Measurements from ENCODE around the gene EIF5B.

The EIF5B gene

DNA sequence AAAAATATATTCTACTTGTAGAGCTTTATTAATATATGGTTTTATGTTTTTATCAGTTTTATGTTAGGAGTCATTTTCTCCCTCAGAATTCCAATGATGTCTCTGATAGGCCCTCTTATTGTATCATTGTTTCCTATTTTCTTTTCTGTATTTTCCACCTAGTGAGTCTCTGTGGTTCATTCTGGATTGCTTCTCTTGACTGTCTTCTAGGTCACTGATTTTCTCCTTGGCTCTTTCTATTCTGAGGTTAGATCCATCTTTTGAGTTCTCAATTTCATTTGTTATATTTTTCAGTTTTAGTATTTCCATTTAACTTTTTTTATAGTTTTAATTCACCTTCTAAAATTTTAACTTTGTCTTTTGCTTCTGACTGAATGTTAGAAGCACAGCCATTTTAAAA is 37.6 kb downstream of the EIF5B start:
- no peak for DNase-seq

DNA sequence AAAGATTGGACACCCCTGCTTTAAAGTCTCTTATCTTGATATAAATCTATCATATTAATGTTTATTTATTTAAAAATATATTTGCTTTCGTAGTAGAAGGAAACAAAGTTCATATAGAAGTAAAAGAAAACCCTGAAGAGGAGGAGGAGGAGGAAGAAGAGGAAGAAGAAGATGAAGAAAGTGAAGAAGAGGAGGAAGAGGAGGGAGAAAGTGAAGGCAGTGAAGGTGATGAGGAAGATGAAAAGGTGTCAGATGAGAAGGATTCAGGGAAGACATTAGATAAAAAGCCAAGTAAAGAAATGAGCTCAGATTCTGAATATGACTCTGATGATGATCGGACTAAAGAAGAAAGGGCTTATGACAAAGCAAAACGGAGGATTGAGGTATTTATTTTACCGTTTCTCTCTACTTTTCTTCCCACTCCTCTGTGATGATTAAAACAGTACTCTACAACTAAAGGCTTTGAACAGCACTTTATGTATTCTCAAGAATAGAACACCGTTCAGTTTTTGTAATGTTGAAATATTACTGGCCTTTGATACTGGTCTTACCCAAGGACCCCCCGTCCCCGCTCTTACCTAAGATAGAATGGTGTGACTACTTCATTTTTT is 39.2 kb downstream of the EIF5B start:
- DNase-seq, result no peak

DNA sequence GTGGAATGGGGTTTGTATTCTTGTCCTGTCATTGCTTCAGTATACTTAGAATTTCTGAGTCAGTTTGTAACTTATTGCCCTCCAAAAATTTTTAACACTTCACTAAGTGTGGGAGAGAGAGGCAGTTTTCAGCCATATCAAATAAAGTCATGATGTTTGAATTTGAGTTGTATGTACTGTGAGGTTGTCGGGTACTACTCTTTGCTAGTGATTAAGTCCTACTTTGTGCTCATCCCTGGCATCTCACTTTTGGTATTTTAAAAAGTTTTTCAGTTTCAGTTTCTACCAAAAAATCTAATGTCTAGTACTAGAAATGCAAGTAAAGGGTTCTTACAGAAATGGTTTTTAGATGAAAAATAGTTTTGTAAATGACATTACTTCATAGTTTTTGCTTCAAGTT is 40.7 kb downstream of the EIF5B start:
- no peak for DNase-seq

DNA sequence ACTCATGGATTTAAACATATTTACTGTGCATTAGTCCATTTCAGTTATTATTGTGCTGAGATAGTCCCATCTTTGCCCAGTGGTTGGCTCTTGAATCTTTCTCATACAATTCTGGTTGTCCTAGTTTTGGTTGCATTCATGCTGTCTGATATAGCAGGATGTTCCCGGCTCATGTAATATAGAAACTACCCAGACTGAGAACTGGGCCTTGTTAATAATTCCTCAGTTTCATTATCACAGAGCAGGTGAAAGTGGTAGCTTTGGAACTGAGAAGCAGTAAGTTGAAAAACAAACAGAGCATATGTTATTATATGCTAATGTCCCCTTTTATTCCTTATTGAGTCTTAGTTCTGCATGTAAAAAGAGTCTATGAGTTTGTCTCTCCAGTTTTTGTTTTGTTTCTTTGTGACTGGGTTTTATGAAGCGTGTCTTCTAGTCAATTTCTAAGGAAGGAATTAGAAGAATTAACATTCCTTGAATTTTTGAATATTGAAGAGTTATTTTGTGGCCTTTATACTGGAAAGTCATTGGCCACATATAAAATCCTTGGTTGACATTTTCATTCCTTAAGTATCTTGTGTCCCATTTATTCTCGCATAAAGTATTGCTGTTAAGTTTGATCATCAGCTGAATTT is 43.3 kb downstream of the EIF5B start:
- DNase-seq, result no peak

DNA sequence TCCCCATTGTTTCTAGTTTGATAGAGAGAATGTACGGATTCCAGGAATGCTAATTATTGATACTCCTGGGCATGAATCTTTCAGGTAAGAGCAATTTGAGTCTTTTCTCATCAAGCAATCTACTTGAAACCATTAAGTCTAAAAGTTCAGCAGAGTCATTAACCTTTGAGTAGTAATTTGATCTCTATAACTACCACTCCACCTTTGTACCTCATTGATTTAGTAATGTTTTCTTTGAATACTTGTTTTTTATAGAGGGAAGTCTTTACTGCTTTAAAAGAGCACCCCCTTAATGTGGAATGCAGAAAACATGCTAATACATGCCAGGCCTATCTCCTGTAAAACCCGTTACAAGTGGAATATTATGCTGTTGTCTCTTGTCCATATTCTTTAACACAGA is 45.0 kb downstream of the EIF5B start:
- no peak for DNase-seq

DNA sequence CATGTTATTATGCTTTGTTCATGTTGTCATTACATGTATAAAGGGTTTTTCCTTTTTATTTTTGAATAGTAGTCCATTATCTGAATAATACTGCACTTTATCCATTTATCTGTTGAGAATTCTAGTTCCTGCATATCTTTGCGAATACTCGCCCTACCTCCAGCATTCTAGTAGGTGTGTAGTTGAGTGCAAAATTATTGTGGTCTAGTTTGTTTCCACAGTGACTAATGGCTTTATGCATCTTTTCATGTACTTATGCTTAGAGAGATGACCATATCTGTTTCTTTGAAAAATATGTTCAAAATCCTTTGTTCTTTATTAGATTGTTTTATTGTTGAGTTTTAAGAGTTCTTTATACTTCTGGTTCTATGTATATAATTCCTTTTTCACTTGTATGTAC is 48.8 kb downstream of the EIF5B start:
- DNase-seq, result no peak

DNA sequence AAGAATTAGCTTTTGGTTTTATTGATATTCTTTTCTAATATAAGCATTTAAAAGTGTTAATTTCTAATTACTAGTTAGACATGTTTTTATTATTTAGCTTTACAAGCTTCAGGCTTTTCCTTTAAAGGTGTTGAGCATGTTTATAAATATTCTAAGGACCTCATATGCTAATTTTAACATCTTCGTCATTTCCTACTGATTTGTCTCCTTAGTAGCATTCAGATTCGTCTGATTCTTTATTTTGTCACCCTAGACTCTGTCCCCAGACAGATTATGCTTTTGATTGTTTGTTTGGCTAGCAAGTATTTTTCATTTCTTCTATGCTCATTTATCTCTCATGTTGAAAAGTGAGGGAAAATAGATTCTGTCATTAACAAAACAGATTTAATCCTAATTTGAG is 51.7 kb downstream of the EIF5B start:
- no peak for DNase-seq

DNA sequence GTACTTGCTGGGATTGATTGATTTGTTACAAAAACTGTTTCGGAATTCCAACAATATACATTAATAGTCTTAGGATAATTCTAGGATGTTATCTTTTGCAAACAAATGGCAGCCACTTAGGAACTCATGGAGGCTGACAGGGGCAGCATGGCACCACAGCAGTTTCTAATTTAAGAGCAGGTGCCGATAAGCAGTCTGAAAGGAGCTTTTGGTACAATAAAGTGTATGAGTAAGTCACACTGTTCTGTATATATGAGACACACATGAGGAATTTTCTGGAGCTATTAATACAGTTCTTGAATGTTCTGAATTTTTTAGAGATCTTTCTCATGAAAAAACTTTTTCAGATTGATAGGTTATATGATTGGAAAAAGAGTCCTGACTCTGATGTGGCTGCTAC is 52.2 kb downstream of the EIF5B start:
- no peak for DNase-seq

DNA sequence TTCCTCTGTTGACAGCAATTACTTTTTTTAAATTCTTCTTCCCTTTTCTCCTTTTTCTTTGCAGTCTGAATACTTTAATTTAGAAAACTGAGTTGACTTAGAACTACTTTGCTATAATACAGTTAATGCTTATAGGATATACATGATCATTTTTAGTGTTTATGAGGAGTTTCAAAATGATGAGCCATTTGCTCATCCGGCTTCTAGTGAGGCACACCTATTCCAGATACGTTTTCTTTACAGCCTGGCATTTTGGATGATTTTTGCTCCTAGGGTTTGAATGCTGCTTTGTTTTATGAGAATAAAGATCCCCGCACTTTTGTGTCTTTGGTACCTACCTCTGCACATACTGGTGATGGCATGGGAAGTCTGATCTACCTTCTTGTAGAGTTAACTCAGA is 52.8 kb downstream of the EIF5B start:
- DNase-seq, result no peak

DNA sequence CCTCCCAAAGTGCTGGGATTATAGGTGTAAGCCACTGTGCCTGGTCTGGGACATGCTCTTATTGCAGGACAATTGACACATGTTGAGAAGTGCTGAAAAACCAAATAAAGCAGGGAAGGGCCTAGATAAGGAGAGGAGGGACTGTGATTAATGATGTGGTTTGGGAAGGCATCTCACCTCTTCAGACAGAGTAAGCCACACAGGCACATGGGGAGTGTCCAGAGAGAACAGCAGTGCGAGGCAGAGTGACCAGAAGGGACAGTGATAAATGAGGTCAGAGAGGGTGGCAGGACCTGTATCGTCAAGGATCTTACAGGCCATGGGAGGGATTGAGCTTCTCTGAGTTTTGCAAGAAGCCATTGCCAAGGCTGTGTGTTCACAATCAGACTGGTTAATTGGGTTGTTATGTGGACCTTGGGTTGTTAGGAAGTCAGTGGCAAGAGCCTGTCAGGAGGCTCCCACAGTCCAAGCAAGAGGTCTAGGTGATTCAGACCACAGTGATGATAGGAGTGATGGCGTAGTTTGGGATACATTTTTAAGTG is 58.5 kb downstream of the EIF5B start:
- no peak for DNase-seq

DNA sequence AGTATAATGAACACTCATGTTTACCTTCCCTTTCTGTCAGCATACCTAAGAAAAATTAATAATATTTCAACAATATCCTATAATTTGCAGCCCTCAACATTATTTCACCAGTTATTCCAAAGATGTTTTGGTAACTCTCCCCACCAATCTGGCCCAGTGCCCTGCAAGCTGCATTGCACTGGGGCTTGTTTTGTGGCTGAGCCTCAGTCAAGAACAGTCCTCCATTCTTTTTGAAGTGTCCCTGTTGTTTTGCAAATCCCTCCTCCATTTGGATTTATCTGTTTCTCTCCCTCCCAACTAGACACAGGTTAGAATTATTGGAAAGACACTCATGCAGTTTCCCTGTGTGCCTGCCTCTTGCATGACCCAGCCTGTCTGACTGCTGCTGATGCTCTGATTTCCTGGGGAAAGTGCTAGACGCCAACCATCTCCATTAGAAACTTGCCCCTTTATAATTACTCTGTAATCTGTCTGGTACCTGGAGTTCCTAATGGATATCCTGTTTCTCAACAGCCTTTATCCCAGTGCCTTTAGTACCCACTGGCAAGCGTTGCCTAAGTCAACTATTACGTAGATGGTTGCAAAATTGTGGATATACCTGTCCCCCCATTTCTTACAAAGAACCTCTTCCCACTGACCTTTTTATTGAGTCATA is 60.2 kb downstream of the EIF5B start:
- DNase-seq, result no peak

DNA sequence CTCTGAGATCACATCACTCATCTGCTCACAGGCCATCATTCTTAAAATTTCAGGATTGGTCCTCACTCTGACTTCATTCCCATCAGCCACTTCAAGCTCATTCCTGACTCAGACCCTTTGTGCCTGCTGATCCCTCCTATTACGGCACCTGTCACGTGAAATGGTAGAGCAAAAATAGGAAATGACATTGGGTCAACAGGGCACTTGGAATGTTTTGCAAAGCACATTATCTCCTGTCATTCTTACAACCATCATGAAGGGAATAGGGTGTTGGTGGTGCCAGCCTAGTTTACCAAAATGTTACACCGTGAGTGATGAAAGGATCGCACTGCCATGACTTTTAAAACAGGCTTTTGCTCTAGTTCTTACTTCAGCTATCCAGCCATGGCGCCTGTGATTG is 61.1 kb downstream of the EIF5B start:
- no peak for DNase-seq

DNA sequence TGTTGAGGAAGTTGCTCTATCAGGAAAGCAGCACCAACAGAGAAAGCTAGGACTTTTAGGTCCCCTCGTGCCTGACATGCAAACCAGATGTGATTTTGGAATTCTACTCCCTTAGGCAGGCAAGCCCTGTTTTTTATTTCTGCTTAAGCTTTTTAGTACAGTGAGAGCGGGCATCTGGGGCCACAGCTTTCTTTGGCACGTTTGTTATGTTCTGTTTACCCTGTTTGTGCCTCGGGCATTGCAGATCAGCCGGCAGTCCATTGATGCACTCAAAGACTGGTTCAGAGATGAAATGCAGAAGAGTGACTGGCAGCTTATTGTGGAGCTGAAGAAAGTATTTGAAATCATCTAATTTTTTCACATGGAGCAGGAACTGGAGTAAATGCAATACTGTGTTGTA is 61.9 kb downstream of the EIF5B start:
- no peak for DNase-seq

DNA sequence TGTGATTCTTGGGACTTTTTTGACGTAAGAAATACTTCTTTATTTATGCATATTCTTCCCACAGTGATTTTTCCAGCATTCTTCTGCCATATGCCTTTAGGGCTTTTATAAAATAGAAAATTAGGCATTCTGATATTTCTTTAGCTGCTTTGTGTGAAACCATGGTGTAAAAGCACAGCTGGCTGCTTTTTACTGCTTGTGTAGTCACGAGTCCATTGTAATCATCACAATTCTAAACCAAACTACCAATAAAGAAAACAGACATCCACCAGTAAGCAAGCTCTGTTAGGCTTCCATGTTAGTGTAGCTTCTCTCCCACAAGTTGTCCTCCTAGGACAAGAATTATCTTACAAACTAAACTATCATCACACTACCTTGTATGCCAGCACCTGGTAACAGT is 62.6 kb downstream of the EIF5B start:
- no peak for DNase-seq

DNA sequence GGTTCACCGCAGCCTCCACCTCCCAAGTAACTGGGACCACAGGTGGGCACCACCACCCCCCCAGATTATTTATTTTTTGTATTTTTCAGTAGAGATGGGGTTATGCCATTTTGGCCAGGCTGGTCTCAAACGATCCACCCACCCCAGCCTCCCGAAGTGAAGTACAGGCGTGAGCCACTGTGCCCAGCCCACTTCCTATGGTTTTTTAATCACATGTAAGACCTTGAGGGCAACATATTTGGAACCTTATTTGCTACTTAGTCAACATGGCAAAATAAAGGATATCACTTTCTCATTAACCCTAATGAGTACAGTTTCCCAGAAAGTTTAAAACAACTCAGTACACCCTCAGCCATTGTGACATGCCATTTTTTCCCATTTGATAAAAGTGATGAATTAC is 64.7 kb downstream of the EIF5B start:
- DNase-seq, result no peak

DNA sequence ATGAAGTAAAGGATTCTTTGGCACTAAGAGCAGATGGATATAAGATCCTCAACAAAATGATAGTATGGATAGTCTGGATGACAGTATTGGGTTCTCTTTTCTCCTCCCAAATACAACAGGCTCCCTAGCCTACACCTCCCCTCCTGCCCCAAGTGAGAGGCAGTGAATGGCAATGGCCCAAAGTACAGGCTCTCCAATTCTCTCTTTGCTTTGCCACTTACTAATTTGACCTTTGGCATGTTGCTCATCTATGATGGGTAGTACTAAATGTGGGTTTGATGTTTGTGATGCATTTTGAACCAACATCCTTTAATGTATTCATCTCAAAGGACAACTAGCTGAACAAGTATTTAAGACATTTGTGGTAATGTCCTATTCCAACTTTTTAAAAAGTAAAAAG is 65.9 kb downstream of the EIF5B start:
- no peak for DNase-seq

DNA sequence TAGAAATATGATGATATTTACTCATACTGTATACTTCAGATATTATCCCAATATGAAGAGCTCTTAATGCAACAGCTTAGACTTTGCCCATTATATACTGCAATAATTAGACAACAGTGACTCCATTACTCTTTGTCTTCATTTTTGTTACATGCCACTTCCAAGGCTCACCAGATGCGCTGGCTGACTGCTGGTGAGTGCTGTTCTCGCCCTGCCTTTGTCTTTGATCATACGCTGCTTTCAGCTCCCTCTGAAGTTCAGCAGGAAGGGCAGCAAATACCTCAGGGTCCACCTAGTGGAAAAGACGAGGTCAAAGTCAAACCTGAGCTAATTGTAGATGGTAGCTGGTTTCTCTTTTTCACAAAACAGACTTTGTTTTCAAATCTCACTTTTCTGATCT is 66.3 kb downstream of the EIF5B start:
- DNase-seq, result no peak

DNA sequence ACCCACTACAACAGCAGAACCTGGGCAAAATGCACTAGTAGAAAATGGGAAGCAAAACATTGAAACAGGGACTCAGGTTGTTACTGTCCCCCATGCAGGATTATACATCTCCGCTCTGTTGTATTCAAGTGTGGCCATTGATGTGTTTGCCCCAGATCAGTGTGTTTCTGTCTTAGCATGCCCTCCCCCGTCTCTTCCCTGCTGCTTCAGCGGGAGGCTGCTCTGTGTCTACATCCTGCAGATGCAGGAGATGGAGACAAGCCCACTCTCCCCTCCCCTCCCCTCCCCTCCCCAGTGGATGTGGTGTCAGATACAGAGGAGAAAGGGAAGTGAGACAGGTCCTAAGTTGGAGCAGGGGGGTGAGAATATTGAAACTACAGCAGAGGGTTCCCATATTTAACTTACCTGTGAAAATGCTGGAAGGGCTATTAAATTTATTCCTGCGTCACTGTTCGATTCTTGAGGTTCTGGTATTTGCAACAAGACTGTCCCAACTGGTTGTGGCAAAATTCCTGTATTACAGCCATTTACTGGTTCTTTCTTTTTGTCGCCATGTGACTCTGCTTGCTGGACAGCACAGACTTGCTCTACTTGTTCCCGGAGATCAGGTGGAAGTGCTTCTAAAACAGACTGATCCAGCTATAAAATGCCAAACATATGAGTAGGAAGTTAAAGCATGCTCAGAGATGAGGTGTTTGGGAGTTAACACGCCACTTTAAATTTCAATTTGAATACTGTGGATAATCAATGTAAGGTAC is 67.0 kb downstream of the EIF5B start:
- DNase-seq, result no peak

DNA sequence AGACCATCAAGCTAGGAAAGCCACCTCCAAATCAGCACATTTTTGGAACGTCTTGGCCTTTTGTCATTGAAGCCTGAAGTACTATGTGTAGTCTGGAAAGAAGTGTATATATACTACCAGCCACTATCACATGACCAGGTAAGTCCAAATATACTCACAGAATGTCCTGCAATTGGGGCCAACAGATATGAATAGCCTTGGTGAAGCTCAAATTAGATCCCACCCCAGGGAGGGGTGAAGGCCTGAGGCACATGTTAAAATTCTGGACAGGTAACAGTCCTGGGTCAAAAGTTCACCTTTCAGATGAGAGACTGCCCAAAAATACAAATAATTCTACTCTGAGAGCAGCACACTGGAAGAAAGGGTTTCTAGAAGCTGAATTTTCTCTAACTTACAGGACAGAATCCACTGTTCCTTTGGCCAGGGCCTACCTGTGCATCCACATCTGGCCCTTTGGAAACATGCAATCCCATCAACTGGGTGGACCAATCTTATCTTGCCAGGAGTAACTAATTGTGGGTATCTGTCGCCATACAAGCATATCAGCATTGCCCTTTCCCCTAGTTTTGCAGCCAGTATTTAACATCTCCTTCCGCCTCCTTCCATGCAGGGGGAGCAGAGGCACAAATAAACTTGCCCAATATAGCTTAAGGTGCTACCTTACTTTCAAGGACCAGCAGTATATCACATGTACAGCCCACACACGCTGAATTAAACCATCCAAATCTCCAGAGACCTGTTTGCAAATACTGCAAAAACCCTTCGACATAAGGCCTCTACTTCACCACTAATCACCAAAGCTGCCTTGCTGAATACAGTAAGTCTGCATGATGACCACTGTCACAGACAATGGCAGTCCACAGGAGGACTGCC is 67.8 kb downstream of the EIF5B start:
- DNase-seq, result no peak

DNA sequence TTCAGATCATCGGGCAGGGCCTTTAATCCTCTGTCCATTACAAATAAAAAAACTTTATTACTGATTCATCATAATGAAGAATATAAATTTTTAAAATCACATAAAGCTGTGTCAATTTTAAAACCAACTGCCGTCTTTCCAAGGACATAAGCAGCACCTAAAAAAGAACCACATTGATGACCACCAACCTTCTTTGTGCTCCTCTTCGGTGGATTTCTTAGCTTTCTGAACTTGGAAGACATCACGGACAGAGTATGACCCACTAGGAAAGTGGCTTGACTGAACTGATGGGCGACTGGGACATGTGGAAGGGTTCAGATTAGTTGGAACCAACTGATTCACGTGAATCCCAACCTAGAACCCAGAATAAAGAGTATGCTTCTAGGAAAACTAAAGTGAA is 68.9 kb downstream of the EIF5B start:
- no peak for DNase-seq

DNA sequence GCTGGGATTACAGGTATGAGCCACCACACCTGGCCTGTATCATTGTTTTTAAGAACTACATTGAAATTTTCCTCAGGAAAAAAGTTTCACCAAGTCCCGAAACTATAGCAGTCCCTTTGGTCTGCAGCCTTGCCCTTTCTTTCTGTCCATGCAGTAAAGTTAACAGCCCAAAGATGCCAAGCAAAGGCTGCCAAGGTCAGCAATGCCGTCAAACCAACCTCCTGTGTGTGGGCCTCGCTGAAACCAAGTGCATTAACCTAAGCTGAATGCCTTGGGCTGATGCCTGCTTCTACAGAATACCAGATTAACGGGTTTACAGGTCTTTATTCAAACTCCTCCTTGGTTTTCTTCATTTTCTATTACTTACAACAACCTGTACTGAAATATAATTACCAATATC is 73.1 kb downstream of the EIF5B start:
- DNase-seq, result no peak

DNA sequence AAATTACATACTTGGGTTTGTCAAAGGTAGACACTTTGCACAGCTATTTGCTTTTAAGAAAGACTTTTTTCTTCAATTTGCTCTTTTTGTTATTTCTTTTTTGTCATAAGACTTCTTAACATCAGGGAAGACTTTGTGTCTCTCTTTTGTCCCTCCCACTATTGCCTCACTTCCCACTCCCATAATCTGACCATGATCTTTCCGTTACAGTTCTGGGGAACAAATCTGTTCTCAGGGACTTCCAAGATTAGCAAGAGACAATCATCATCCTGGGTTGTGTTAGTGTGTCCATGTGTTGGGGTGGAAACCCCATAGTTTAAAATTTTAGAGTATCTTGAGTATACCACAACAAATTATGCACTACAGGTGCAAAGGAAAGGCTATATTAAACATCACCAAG is 77.4 kb downstream of the EIF5B start:
- DNase-seq, result no peak

DNA sequence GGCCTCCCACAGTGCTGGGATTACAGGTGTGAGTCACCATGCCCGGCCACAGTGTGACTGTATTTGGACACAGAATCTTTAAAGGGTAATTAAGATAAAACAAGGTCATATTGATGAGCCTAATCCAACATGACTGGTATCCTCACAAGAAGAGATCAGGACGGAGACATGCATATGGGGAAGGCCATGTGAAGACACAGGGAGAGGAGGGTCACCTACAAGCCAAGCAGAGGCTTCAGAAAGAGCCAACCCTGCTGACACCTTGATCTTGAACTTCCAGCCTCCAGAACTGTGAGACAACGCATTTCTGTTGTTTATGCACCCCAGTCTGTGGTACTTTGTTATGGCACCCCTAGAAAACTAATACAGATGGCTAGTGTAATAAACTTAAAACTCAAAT is 80.2 kb downstream of the EIF5B start:
- DNase-seq, result no peak

All from SHP77 (cell line).